CD4-positive, alpha-beta T cell treated with Interleukin-17A for 4 hours (primary cell): ENCODE results near the gene RHCG.
"Not testable (repeated sequence)": the region's sequence is repeated elsewhere in the genome, so short reads cannot be mapped to it uniquely, and the experiment has no call there.

ENCODE experiments used
- DNase-seq: peaks from one replicate; pipeline ENCODE4 v3.0.0-alpha.2; 2020; ENCODE audit warnings: mixed read lengths

RHCG gene

DNA sequence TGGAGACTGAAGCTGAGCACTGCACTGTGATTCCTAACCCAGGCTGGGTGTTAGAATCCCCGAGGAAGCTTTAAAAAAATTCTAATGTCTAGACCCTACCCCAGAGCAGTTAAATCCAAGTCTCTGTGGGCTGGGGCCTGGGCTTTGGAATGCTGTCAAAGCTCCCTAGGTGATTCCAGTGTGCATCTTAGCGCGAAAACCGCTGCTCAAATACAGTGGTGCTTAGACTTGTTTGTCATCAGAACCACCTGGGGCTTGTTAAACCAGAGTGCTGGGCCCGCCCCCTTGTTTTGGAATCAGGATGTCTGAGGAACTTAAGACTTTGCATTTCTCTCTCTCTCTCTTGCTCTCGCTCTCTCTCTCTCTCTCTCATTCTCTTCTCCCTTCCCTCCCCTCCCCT, 20.7 kb downstream of the RHCG start:
- DNase-seq: no peak

DNA sequence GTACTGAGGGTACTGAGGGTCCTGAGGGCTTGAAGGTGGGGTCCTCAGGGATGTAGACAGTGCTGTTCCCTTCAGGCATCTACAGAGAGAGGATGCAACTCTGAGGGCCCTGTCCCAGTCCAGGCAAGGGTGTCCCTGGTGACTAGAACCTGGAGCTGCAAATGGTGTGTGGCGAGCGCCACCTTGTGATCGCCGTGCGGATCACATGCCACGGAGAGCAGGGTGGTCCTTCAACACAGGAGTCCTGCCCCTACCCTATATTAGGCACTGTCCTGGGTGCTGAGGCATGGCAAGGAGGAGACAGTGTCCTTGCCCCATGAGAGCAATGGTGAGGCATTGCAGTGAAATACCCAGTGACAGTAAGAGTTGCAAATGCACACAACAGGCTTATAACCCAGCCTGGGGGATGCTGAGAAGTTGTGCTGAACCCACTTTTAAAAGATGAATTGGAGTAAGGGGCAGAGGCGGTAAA, 23.6 kb downstream of the RHCG start:
- DNase-seq: peak; percentile 7

DNA sequence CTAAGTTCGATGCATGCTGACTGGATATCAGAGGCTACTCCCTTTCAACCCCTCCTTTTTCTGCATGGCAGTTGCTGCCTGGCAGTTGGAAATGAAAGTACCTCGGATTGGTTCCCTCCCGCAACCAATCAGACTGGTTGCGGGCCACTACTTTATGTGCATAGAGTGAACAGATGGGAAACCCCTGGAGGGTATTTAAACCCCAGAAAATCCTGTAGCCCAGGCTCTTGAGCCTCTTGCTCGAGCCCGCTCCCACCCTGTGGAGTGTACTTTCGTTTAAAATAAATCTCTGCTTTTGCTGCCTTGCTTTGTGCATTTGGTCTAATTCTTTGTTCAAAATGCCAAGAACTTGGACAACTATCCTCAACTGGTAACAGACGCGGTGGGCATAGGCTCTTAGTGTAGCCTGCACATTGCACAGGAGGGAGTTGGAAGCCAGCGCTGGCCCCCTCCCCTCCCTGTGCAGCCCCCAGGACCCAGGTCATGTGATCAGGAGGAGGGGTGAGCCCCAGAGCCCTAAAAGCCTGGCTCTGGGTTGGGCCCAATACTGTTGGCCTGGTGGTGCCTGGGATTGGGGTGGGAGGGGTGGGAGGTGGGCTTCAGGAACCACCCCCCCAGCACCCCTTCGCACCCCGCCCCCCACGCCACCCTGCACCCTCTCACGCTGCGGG, 26.8 kb downstream of the RHCG start:
- no peak for DNase-seq

DNA sequence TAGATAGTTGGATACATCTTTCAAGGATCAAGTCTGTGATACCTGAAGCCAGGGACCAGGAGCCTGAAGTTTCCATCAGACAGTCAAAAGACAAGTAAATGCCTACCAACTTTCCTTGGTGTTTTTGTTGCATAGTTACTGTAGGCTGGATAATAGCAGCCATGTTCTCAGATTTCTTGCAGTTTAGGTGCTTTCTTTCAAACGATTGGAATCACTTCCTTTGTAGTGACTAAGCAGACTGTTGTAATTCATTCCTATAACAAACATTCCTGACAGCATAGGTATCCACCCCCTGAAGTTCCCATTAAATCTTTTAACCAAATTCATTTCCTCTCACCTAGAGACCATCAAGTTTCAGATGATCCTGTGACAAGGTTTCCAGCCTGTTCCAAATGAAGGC, 27.6 kb downstream of the RHCG start:
- DNase-seq: not testable (repeated sequence)

DNA sequence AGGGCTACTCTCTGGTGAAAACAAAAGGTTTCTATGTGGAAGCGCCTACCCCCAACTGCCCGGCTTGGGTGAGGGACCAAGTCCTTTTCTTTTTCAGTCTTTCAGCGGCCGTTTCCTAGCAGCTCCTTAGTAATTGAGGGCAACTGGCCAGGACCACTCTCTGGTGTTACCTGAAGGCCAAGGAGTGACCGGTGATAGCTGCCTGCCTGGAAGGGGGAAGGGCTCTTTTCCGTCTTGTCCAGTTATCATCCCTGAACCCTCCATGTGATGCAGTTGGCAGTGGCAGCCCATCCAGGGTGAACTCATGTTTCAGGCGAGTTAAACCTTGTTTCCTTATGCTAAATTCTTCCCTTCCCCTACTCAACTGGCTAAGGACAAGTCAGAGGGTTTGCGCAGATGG, 33.3 kb downstream of the RHCG start:
- no peak for DNase-seq

DNA sequence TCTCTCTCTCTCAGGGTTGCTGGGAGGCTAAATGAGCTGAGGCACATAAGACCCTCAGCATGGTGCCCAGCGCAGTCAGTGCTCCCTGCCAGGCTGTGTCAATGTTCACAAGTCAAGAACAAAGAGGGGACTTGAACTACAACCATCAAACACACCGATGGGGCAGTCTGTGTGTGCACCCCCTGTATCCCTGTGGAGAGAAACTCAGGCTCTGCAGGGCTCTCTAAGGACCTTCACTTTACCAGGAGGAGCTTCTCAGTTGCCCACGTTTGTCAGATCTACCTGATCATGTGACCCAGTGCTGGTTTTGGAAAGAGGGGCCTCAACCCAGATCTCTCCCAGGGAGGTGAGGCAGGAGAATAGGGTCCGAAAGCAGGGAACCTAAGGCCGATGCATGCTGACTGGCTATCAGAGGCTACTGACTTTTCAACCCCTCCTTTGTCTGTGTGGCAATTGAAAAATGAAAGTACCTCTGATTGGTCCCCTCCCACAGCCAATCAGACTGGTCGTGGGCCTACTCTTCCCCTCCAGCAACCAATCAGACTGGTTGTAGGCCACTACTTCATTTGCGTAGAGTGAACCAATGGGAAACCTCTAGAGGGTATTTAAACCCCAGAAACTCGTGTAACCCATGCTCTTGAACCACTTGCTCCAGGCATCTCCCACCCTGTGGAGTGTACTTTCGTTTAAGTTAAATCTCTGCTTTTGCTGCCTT, 34.0 kb downstream of the RHCG start:
- no peak for DNase-seq

DNA sequence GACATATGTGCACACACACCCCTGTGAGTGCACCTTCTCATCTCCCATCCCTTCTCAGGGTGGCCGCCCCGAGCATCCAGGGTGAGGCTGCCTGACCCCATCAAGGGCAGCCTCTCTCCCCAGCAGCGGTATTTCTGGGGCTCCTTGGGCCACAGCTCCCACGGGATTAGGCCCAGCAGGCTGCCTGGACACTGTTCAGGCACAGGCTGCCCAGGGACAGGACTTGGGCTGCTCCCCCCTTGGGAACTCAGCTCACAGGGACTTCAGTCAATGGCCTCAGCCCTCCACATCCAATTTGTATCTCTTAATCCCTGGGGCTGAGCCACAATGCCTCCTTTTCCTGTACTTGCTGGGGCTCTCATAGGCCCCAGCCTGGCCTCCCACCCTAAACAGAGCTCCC, 35.0 kb downstream of the RHCG start:
- no peak for DNase-seq

DNA sequence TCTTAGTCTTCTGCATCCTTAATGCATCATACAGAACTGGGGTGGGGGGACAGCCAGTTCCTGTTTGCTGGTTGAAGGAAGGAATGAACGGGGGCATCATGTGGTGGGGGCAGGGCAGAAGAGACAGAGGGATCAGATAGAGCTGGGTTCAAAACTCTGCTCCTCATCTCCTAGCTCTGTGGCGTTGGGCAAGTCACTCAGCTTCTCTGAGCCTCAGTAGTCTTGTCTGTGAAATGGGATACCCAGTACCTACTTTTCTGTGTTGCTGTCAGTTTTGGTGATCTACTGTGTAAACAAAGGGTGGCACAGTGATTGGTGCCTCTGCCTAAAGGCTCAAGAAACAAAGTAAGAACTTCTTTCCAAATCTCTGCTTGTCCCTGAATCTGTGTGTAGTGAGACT, 36.3 kb downstream of the RHCG start:
- DNase-seq: no peak

DNA sequence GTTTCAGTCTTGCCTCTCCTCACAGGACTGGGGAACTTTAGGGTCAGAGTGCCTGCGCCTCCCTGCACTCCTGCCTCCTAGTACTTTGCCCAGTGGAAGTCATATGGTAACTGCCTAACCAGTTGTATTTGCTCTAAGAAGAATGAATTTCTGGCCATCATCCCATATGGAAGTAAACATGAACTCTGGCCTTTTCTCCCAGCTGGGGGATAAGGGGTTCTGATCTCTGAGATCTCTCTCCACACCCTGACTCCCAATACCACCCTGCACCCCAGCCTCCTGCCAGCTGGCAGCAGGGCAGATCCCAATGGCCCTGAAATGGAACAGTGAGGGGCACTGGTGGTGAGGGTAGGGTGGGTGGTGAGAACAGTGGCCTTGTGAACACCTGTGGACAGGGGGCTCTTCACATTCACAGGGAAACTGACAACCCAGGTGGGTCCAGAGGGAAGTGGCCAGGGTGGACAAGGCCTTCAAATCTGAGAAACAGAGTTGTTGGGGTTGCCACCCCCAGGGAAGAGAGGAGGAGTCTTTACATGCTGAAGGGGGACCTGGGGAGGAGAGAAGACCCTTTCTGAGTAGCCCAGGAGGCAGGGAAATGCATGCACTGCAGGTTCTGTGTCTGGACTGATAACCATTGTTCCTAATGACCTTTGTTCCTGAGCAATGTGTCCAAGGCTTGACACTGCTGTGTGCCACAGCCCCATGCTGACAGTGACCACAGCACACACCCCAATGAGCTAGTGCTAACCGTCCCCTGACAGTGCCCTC, 36.9 kb downstream of the RHCG start:
- DNase-seq: no peak

DNA sequence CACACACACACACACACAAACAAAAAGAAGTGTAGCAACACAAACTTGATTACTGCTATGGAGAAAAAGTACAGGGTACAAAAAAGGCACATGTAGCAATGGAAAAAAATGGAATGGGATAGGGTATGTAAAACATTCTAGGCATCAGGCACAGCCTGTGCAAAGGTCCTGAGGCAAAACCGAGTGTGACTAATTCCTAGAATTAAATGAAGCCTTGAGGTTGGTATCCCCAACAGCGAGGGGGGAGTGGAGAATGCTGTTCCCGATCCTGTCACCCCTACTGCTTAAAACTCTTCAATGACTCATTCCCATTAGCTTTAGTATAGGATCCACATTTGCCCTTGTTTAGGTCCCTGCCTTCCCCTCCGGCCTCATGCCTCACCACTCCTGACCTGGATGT, 37.9 kb downstream of the RHCG start:
- DNase-seq: no peak

DNA sequence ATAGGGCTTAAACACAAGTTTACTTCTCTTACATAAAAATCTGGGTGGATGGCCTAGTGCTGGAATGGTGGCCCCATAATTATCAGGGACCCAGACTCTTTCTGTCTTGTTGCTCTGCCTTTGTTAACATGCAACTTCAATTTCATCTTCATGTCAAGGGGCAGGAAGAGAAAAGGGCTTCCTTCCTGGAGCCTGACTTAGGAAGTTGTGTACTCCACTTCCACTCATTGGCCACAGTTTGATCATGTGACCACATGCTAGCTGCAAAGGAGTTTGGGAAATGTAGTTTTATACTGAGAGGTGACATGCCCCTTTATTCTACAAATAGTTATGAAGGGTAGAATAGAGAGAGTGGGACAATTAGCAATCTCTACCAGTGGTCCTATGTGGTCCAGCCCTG, 39.3 kb downstream of the RHCG start:
- no peak for DNase-seq

DNA sequence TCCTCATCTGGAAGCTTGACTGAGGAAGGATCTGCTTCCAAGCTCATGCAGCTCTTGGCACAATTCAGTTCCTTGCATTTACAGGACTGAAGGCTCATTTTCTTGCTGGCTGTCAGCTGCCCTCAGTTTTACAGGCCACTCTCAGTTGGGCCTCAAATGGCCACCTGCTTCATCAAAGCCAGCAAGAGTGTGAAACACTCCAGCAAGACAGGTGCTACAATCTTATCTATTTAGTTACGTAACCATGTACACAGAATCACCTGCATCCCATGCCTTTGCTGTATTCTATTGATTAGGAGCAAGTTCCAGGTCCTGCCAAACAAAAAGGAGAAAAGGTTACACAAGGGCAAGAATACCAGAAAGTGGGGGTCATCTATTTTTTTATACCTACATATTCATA, 40.8 kb downstream of the RHCG start:
- no peak for DNase-seq

DNA sequence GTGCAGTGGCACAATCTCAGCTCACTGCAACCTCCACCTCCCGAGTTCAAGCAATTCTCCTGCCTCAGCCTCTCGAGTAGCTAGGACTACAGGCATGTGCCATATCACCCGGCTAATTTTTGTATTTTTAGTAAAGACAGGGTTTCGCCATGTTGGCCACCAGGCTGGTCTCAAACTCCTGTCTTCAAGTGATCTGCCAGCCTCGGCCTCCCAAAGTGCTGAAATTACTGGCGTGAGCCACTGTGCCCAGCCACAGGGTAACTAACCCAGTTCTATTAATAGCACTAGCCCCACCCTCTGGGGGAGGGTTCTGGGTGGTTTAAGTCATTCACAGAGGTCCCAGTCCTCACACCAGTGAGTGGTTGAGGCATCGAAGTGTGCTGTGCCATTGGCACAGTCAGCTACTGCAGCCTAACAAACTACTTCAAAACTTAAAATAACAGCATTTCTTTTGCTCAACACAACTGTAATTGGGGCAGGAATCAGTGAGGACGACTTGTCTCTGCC, 44.0 kb downstream of the RHCG start:
- no peak for DNase-seq

DNA sequence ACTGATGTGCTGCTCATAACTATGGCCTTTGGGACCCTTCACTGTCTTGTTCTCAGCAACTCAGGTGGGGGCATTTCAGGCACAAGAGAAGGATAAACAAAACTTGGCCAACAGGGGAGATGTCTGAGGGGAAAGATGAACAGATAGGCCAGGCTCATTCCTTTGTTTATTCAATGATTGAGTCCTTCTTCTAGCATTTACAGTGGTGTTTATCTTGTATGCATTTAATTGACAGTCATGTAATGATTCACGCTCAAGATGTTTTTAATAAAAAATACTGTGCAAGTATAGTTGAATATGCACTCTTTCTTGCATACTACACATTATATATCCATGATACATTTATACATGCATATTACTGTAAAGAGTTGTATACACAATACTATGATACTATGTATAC, 44.5 kb downstream of the RHCG start:
- DNase-seq: no peak

DNA sequence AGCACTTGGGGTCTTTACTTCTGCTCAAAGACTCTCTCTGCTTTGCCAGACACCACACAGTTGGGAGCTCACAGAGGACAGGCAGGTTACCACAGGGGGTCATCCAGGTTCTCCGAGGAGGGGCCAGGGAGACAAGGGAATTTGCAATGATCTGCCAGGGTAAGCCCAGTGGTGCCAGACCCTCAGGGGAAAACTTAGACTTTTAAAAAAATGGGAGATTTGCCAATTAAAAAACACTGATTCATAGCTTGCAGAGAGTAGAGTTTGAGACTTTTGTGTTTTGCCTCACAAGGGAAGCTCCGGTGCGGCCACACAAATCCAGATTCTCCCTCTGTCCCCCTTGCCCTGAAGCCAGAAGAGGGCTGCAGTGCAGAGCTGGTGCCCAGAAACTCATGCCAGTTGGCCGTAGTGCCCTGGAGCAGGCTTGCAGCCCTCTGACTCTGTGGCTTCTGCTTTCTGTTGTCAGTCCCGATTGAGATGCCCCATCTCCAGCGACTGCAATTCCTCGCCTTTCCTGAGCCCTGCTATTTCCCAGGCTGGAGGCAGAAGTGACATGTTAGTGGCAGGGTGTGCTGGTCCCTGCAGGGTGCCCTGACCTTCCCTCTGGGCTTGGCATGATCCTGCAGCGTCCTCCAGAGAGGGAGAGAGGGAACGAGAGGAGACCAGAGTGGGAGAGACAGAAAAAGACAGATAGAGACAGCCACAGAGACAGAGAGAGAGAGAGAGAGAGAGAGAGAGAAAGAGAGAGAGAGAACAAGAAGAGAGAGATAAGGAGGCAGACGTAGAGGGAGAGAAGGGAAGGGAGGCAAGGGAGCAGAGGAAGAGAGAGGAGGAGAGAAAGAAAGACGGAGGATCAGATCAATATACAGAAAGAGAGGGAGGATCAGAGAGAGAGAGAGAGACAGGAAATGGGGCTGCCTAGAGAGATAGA, 46.0 kb downstream of the RHCG start:
- DNase-seq: no peak

DNA sequence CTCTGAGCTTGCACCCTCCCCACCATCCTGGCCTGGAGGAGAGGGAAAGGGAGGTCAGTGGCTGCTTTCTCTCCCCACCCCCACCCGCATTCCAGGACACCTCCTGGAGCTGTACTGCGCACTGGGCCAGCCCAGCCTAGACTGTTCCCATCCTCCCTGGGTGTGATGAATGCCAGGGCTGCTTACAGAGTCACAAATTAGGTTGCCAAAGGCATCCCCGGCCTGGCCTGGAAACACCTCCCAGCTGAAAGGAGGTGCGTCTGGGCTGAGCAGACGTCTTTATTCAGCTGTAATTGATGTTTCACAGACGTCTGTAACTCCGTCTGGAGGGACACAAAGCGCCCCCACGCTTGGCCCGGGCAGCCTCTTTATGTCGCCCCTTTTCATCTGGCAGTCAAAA, 47.6 kb downstream of the RHCG start:
- no peak for DNase-seq

DNA sequence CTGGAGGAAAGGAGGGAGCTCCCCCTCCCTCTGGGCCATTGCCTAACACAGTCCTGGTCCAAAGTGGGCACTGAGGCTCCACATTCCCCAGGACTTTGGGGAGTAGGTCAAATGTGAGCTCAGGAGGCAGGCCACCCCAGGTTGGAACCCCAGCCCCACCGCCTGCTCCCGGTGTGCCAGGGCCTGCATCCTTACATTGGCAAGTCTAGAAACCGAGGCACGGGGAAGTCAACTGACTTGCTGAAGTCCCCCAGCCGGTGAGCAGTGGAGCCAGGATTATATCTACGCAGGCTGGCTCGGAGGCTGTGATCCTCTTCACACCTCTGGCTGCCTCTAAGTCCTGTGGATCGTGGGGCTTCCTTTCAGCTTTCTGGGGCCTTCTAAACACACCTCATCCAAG, 48.7 kb downstream of the RHCG start:
- DNase-seq: no peak

DNA sequence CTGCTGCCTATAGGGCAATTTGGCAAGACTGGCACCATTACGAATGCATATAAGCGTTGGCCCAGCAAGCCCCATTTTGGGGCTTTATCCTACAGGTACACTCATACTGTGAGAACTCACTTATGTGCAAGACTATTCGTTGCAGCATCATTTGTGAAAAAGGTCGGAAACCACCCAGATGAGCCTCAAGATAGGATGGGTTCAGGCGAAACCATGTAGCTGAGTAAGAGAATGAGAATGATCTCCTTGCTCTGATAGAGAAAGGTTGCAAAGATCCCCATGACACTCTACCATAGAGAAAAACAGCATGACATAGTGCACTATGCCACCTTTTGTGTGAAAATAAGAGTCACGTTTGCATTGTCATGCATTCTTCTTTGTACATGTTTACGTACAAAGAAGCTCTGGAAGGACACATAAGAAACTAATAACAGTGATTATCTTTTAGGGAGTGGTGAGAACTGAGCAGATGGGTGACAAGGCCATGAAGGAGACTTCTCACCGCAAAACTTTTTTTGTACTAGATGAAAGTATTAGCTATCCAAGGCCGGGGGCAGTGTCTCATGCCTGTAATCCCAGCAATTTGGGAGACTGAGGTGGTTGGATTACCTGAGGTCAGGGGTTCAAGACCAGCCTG, 50.0 kb downstream of the RHCG start:
- DNase-seq: no peak

DNA sequence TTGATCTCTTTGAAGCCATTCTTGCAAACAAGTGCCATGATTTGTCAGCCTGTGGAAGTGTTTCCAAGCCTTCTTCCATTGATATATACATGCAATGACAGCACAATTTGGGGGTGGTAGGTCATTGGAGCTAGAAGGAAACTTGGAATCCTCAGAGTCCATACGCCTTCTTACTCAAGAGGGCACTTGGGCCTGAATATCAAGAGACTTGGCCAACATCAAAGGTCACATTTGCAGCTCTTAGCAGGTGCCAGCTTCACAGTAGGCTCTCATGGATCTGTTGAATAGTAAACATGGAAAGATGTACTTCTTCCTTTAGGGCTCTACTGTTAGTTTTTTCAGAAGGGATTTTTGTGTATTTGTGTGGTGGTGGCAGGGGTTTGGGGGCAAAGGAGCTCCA, 50.9 kb downstream of the RHCG start:
- no peak for DNase-seq

DNA sequence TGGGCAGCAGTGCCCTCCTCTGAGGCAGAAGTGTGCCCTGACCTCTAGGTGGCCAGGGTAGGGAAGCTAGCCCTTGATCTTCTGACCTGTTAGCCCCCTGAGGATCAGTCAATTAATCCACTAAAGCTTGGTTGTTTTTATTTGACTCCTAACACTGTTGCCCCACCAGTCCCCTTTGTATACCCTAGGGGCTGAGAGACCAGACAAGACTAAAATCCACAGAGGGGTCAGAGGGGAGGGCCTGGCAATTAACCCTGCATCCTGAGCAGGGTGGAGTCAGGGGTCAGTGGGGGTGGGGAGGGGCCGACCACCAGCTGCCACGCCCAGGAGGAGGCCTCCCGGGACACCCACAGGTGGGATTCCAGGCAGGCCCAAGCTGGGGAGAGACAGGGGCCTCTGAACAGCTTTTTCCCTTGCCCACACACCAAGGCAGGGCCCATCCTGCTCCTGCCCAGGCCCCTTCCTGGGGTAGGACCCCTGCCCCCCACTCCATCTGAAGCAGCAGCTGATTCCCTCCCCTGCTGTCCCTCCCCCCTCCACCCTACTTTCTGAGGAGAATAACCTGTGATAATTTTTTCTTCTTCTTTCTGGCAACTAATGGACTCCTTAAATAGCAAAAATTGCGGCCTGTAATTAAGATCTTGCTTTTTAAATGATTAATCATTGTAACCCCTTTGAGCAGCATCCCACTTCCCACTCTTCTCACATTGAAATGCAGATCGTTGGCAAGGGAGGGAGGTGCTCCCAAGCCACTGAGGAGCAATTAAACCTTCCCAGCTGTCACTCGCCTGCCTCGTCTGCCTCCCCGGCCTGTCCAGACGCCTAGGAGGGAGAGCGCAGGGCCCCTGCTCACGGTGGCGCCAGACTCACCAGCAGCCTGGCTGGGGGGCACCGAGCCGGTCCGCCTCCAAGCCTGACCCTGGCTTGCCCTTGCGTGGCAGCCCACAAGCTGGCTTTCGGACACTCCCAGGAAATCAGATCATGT, 51.9 kb downstream of the RHCG start:
- DNase-seq: no peak

DNA sequence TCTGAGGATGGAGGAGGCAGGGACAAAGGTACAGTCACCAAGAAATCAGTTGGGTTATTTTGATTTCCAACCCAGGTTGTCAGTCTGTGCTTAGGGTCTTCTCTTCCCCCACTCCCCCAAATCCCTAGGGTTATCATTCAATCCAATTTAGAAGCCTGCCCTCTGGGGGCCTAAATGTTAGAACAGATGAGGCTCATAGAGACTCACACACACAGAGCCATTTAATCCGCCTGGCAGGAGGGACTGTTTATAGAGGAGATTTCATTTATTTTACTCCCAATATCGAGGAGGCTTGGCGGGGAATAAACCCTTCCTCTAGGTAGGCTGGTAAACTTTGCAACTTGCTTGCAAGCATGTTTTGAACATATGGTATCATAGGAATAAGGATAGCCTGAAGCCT, 52.8 kb downstream of the RHCG start:
- DNase-seq: no peak
